ENCODE data around the gene TRAF1. TPM values are rescaled to one million over a fixed set of nuclear protein-coding genes. Genes with fewer than 3 reads are reported as not detected.

TRAF1 gene
- polyA plus RNA-seq, 3 donors = 4.5 to 8.1 (median 5.6) TPM

DNA sequence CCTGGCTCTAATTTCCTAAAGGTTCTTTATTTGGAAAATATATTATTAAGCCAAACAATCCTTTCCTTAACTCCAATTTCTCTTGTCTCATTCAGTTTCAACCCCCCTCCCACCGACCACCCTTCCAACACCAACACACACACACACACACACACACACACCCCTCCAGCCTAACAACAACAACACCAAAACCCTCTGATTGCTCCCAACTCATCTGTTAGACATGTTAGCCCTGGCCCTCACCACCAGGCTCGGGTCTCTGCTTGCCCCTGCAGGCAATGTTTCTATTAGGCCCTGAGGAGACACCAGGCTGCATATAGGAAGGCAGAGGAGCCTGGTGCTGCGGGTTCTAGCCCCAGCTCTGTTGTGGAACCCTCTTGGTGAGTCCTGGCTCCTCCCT, 18.4 kb upstream of the TRAF1 start:
- no peak for DNase-seq (ENCODE audit: extremely low read depth in 1 of 11, low read depth in 9 of 11, low spot score in 4 of 11)

DNA sequence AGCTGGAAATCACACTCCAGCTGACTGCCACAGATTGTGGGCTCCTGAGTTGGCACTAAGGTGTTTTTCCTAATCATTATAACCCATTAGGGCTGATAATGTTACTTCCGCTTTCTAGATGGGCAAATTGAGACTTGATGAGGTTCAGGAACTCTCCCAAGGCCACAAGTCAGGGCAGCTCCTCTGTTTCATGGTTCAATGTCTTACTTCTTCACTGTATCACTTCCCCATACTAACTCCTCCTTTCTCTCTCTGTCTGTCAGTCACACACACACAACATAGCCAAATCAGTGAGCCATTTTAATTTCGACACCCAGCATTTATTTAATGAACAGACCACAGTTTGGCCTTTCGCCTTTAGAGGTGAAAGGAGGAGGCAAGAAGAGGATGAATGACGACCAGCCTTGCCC, 17.8 kb upstream of the TRAF1 start:
- no peak for DNase-seq (ENCODE audit: extremely low read depth in 1 of 11, low read depth in 9 of 11, low spot score in 4 of 11)

DNA sequence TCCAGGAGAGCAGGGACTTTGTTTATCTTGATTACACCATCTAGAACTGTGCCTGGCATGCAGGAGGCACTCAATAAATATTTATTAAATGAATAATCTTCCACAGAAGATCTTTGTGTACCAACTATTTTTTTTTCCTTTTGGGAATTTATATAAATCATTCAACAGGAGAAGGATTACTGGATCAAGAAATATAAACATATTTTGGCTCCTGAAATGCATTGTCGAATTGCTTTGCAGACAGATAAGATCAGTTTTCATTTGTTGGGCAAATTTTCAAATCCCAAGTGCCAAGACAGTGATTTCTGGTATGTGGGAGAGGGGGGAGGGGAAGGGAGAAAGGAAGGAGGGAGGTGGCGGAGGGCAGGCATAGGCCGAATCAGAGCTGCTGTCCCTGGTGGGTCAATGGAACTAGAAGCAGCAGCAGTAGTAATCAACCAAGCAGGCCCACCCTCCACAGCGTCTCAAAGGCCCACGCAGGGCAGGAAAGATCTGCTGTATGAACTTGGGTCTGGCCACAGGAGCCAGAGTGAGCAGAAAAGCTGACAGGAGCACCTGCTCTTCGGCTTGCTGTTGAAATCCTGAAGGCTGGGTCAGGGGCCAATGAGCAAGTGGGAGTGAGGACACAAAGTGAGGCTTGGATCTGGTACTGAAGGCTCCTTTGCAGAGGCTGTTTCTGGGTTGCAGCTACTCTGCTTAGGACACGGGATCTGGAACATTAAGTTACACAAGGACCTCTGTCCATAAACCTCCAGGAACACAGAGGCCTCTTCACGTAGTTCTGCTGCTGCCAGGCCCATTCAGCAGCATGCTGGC, 15.8 kb upstream of the TRAF1 start:
- no peak for DNase-seq (ENCODE audit: extremely low read depth in 1 of 11, low read depth in 9 of 11, low spot score in 4 of 11)

DNA sequence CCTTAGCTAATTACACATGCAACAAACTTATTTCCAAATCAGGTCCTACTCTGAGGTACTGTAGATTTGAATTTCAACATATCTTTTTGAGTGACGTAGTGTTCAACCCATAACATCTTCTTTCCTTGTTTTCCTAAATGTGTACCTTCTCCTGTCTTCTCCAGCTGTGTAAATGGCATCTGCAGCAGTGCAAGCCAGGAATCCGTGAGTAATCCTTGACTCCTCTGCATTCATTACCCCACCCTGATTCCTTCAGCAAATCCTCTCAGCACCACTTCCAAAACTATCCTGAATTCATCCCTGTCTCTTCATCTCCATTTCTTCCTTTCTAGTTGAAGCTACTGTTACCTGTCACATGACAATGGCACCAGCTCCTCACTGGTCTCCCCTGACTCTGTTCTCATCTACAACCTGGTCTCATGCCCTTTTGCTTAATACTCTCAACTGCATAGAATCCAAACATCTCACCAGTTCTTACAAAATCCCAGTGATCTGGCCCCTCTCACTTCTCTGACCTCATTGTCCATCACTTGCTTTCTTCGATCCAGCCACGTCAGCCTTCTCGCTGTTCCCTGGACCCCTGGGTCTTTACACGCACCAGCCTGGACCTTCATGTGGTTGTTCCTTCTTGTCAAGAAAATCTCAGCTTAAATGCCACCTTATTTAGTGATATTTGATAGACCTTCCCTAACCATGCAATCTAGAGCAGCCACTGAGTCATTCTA, 14.6 kb upstream of the TRAF1 start:
- DNase-seq (ENCODE audit: extremely low read depth in 1 of 11, low read depth in 9 of 11, low spot score in 4 of 11) = no peak

DNA sequence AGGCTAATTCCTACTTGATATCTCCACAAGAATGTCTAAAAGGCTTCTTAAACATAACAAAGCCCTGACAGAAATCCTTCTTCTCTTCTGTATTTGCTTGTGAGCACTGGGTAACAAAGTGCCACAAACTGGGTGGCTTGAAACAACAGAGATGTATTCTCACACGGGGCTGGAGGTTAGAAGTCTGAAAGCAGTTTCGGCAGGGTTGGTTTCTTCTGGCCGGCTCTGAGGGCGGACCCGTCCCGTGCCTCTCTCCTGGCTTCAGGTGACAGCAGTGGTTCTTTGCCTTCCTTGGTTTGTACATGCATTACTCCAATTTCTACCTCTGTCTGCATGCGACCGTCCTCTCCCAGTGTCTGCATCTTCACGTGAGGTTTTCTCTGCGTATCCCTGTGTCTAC, 14.0 kb upstream of the TRAF1 start:
- DNase-seq (ENCODE audit: extremely low read depth in 1 of 11, low read depth in 9 of 11, low spot score in 4 of 11) = no peak

DNA sequence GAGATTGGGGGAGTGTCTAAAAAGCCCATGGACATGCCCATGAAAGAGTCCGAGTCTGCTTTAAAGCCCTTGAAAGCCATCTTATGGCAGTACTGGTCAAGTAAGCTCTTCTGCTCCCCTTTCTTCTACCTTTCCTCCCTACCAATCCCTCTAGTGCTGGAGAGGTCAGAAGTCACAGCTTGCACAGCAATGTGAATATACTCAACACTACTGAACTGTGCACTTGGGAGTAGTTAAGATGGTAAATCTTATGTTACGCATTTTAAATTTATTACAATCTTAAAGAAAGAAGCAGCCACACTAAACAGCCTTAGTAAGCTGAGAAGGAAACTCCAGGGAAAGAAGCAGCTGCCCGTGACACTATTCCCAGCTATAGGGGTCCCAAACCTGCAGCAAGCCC, 12.3 kb upstream of the TRAF1 start:
- no peak for DNase-seq (ENCODE audit: extremely low read depth in 1 of 11, low read depth in 9 of 11, low spot score in 4 of 11)

DNA sequence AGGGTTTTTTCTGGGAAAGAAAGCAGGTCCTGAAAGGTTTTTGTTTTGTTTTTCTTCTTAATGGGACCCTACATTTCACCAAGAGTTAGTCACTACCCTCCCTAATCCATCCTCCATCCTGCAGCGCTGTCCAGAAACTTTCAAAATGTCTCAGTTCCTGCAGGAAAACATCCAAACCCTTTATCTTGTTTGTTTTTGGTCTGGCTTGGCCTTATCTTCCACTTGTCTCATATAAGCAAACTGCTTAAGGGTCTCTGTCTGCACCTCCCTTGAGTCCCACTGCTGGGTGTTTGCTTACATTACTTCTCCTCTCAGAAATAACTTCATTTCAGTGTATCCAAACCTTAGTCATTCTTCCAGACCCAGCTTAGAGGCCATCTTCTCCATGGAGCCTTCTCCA, 11.0 kb upstream of the TRAF1 start:
- DNase-seq (ENCODE audit: extremely low read depth in 1 of 11, low read depth in 9 of 11, low spot score in 4 of 11) = no peak

DNA sequence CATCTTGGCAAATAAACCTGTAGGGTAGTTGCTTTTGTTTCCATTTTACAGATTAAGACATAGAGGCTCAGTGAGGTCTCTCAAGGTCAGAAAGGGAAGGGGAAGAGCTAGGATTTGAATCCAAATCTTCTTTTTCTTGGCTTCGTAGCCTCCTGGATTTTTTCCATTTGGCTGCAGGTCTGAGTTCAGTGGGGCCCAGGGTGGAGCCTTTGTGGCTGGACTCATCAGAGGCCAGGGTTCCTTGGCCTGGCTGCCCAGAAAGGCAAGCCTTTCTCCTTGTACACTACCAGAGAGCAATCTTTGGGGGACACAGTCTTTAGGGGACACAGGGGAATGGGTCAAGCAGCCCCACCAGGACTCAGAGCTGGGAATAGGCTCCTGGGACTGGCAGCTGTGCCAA, 10.5 kb upstream of the TRAF1 start:
- no peak for DNase-seq (ENCODE audit: extremely low read depth in 1 of 11, low read depth in 9 of 11, low spot score in 4 of 11)

DNA sequence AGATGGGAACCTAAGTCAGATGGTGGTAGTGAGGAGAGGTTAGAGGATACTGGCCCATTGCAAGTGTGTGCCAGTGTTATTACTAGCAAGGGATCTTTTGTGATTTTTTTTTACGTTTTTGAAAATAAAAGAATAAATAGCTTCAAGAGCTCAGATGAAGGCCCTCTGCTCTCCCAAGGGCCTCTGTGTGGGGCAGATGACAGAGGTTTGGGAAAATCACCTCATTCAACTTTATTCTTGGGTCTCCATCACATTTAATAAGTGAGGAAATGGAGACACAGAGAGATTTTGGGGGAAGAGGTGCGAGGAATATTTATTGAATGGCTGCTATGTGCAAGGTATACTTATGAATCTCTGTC, 10.1 kb upstream of the TRAF1 start:
- no peak for DNase-seq (ENCODE audit: extremely low read depth in 1 of 11, low read depth in 9 of 11, low spot score in 4 of 11)

DNA sequence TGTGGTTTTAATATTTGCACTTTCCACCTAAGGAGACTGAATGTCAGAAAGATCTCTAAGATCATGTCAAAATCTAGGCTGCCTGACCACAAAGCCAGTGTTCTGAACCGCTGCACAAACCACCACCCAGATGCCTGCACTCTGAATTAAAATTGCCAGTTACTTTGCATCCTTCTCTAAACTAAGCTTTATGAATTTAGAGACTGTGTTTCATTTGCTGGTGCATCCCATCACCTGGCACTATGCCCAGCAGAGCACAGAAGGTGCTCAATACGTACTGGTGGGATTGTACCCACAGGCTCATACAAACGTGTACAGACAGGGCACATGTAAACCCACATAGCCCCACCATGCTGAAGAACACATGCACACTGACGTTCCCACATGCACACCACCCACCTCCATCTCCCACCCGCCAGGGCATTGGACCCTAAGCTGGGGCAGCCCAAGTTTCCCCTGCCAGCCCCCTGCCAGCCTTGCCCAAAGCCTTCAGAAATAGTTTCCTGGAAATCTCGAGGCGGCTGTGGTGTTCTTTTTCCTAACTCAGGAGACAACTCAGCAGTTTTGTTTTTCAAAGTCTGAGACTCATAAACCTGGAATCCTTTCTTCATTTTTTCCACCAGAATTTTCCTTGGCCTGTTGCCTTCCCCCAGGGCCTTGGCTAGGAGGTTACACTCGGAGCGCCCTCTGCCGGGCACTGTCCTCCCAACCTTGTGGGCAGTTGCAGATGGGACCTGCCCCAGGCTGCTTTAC, 9.6 kb upstream of the TRAF1 start:
- DNase-seq (ENCODE audit: extremely low read depth in 1 of 11, low read depth in 9 of 11, low spot score in 4 of 11) = peak in 5 of 11 donors; percentile 73 to 81 (median 78)

DNA sequence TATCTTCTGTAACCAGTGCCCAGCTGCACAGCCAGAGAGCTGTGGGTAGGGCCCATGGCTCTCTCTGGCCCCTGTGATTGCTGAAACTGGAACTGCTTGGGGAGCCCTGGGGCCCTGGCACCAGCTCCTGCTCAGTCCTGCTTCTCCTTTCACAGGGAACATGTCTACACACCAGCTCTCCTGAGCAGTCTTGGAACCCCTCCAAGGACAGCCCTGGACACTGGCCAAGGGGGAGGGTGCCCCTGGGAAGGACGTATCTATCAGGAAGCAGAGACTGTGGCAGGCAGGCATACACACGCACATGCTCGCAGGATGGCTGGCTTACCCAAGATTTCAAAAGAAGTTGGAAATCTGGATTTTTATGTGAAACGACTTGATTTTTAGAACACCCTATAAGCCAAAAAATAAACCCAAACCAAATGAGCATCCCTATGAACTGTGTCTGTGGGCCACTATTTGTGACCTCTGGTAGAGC, 8.8 kb upstream of the TRAF1 start:
- DNase-seq (ENCODE audit: extremely low read depth in 1 of 11, low read depth in 9 of 11, low spot score in 4 of 11) = peak in 1 of 11 donors; percentile 70

DNA sequence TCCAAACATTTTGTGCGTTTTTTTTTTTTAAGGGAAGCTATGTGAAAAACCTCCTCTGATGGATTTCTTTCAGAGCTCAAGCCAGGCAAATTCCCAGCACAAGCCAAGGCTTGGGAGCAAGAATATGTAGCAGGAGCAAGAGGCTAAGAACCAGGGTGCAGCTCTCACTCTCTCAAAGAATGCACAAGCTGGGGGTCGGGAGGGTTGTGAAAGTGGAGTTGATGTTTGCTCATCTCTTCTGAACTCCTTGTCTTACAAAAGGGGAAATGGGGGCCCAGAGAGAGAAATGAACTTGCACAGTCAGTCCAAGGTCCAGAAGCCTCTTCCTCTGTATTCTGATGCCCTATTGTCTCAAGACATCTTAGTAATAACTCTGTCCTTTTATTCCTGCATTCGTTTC, 7.7 kb upstream of the TRAF1 start:
- DNase-seq (ENCODE audit: extremely low read depth in 1 of 11, low read depth in 9 of 11, low spot score in 4 of 11) = no peak

DNA sequence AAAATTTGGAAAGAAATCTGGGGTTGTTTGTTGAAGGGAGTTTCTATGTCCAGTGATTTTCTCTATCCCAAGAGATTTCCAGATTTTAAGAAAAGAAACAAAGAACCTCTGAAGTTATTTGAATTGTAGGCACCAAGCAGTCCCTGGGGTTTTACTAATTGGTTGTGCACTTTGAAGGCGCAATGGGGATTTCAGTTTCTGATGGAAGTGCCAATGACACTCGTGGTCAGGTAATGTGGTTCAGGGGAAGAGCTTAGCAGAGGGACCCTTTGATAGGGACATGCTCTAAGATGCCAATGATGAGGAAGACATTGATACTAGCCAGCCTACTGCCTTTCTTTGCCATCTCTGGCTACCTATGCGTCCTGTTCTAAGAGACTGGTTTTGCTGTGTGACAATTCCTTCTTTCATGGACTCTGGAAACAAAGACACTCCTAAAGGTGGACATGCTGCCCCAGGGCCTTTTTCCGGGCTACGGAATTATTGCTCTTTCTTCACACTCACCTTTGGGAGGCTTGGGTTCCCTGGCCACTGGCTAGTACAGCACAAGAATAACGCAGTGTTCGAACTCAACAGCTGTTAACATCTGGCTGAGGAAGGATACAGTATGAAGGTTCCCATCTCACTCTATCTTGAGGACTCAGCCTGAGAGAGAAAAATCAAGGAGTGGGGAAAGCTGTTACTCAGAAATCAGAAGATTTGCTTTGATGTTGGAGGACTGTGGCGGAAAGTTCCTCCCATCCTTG, 6.9 kb upstream of the TRAF1 start:
- DNase-seq (ENCODE audit: extremely low read depth in 1 of 11, low read depth in 9 of 11, low spot score in 4 of 11) = no peak

DNA sequence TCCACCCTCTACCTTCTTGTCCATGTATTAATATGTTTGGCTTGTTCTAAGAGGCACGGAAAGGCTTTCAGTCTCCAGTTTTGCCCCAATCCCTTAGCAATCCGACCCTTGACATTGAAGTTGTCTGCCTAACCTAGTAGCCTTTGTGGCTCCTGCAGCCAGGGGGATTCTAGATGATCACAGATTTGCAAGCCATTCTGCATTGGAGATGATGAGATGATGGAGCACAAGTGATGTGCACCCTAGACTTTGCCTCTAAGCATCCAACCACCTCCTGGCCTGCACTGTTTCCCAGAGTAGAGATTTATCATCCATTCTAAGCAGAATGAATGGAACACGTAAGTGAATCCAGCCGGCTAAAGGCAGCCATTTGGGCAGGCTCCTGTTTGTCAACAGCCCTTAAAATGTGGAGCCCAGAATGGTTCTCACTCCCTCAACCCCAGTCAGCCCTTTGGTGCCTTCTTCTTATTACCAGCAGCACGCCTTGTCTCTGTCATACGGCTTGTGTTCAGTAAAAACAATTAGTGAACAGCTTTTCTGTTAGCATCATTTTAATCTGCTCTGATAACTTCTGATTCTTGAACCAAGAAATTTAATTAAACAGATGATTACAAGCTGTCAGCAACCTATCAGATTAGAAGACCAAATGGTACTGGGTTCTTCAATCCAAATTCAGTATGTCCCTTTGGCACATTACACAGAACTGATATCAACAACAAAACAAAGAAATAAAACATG, 5.7 kb upstream of the TRAF1 start:
- no peak for DNase-seq (ENCODE audit: extremely low read depth in 1 of 11, low read depth in 9 of 11, low spot score in 4 of 11)

DNA sequence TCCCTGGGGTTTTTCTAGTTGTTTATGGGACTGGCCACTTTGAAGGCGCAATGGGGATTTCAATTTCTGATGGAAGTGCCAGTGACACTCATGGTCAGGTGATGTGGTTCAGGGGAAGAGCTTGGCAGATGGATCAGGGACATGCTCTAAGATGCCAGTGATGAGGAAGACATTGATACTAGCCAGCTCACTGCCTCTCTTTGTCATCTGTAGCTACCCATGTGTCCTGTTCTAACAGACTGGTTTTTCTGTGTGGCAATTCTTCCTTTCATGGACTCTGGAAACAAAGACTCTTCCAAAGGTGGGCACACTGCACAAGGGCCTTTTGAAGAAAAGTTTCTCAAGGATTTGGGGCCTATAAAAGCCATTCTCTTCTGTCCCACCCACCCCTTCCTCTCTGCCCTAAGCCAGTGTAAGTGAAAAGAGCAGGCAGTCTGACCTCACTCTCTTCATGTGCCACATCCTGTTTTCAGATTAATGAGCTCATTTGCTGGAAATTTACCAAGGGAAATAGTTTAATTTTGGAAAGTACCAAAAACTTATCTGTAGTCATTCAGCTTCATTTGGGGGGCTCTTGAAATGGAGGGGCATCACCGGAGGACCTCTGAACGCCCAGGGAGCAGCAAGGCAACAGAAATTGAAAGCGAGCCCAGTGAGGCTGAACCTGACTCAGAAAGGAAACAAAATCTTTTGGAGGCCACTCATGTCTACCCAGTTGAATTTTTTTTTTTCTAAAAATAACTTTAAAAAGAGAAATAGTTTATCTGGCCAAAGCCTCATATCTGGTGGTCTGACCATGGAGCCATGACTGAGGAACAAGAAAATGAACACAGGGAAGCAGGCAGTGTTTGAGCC, 4.9 kb upstream of the TRAF1 start:
- DNase-seq (ENCODE audit: extremely low read depth in 1 of 11, low read depth in 9 of 11, low spot score in 4 of 11) = no peak

DNA sequence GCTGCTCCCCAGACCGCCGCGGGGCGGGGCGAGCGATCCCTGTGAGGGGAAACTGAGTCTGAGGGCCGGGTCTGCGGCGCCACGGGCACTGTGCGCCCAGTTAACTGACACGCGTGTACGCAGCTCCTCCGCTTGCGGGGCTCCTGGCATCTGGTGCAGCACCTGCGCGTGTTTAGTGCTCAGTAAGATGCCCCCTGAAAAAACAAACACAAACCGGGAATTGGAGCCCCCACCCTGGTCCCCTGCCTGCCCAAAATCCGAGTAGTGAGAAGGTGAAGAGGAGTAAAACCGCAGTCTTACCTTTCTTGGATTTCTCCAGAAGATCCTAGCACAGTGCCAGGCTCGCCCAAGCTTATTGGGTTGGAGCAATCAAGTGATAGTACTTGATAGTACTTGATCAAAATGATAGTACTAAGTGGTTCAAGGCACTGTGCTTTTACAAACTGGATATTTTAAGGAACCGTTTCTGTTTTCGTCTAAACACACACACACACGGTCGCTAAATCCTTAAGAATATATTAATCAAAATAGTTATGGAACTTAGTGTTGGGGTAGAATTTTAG, 2.7 kb upstream of the TRAF1 start:
- DNase-seq (ENCODE audit: extremely low read depth in 1 of 11, low read depth in 9 of 11, low spot score in 4 of 11) = no peak

DNA sequence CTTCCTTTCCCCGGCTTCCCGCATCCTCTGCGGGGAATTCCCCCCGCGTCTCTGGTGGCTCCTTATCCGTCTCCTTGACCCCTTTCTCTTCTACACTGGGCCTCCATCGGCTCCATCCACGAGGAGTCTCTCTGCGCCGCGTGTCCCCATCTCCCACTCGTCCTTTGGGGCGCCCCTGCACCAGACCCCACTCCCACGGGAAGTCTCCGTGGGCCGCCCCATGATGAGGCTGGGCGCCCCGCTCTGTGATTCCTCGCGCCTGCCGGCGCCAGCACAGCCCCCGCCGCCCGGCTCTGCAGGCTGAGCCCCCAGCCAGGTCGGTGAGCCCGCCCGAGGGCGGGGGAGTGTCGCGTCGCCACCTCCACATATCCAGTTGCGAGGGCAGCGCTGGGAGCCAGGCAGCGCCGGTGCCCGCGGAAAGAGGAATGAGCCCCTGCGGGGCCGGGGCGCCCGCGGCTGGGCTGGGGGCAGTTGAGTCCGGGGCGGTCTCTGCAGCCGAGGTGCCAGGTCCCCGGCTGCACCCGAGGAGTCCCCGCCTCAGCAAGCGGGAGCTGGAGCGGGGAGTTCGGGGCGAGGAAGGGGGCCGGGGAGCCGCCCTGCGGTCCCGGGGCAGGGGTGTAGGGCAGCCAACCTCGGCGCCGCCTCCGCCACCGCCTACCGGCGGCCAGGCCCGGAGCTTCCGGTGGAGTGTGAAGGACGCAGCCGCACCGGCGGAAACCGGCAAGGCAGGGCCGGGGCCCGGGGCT, 2.1 kb upstream of the TRAF1 start:
- no peak for DNase-seq (ENCODE audit: extremely low read depth in 1 of 11, low read depth in 9 of 11, low spot score in 4 of 11)

Measured in renal cortex interstitium (tissue), 11 donors.